HG03139 (cell line): ENCODE results near the gene ADAMTS19.

Experiments
- ATAC-seq: cut with Tn5 transposase; IDR thresholded peaks from one replicate; pipeline ENCODE4 v1.9.1; 2021; ENCODE audit not compliant: unreplicated experiment

The ADAMTS19 gene

GRCh38 chr5:129672006-129672405 is 211.9 kb downstream of the ADAMTS19 start:
- no peak for ATAC-seq

- ATAC-seq = no peak
These were observed 219.6 kb downstream of the ADAMTS19 start for GRCh38 chr5:129679671-129680070.

GRCh38 chr5:129687941-129688340 is 227.8 kb downstream of the ADAMTS19 start:
- no peak for ATAC-seq

GRCh38 chr5:129689045-129689444 is 228.9 kb downstream of the ADAMTS19 start:
- ATAC-seq = no peak

- ATAC-seq = no peak
These were observed 231.1 kb downstream of the ADAMTS19 start for GRCh38 chr5:129691220-129691619.

GRCh38 chr5:129696636-129697035 is 236.5 kb downstream of the ADAMTS19 start:
- no peak for ATAC-seq

GRCh38 chr5:129698661-129699060 is 238.6 kb downstream of the ADAMTS19 start:
- ATAC-seq = no peak

- no peak for ATAC-seq
These were observed 256.1 kb downstream of the ADAMTS19 start for GRCh38 chr5:129716235-129716634.

- no peak for ATAC-seq
These were observed 256.6 kb downstream of the ADAMTS19 start for GRCh38 chr5:129716651-129717050.

- ATAC-seq = no peak
These were observed 257.7 kb downstream of the ADAMTS19 start for GRCh38 chr5:129717751-129718310.

GRCh38 chr5:129718471-129719090 is 258.5 kb downstream of the ADAMTS19 start:
- no peak for ATAC-seq

GRCh38 chr5:129724222-129724621 is 264.1 kb downstream of the ADAMTS19 start:
- ATAC-seq = no peak

GRCh38 chr5:129724647-129725046 is 264.5 kb downstream of the ADAMTS19 start:
- ATAC-seq = no peak

- ATAC-seq = no peak
These were observed 279.7 kb downstream of the ADAMTS19 start for GRCh38 chr5:129739773-129740172.

GRCh38 chr5:129743541-129744187 is 283.6 kb downstream of the ADAMTS19 start:
- no peak for ATAC-seq

- ATAC-seq = no peak
These were observed 285.9 kb downstream of the ADAMTS19 start for GRCh38 chr5:129745997-129746396.

- ATAC-seq = no peak
These were observed 286.8 kb downstream of the ADAMTS19 start for GRCh38 chr5:129746876-129747275.

- no peak for ATAC-seq
These were observed 287.7 kb downstream of the ADAMTS19 start, which contains the start of gene MINAR2 for GRCh38 chr5:129747572-129748407. Gene MINAR2 (plus strand): TSS chr5:129748094. CDS start chr5:129748191, 97 bp downstream.

- no peak for ATAC-seq
These were observed 289.1 kb downstream of the ADAMTS19 start for GRCh38 chr5:129748913-129749880.

- no peak for ATAC-seq
These were observed 300.7 kb downstream of the ADAMTS19 start for GRCh38 chr5:129760636-129761325.
